Skeletal muscle cell (primary cell): ENCODE measurements around the gene MPL.
A peak's percentile ranks its signal among the peaks of the same experiment; 100 is the strongest.

Source experiments
- DNase-seq: peaks from one replicate; pipeline ENCODE4 v3.0.0-alpha.2; 2010; ENCODE audit warnings: low read depth
- H3K4me3 ChIP-seq: 2 replicates; pipeline ENCODE4 v1.5.1; 2011; ENCODE audit warnings: low read depth, mild to moderate bottlenecking, control low read depth, low read length, moderate library complexity

The MPL gene

DNA sequence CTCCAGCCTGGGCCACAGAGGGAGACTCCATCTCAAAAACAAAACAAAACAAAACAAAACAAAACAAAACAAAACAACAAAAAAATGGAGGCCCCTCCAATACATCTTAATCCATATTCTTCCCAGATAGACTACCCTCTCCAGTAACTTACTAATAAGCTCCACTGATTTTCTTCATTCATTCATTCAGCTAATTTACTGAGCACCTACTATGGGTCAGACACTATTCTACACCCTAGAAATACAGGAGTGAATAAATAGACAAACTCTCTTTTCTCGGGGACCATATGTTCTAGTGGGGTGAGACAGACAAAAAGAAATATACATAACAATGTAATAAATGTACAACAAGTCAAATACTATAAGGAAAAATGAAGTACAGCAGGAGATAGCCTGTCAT lies 13.4 kb downstream of the MPL start:
- DNase-seq, result no peak
- H3K4me3 ChIP-seq, result no peak overlapping the region

DNA sequence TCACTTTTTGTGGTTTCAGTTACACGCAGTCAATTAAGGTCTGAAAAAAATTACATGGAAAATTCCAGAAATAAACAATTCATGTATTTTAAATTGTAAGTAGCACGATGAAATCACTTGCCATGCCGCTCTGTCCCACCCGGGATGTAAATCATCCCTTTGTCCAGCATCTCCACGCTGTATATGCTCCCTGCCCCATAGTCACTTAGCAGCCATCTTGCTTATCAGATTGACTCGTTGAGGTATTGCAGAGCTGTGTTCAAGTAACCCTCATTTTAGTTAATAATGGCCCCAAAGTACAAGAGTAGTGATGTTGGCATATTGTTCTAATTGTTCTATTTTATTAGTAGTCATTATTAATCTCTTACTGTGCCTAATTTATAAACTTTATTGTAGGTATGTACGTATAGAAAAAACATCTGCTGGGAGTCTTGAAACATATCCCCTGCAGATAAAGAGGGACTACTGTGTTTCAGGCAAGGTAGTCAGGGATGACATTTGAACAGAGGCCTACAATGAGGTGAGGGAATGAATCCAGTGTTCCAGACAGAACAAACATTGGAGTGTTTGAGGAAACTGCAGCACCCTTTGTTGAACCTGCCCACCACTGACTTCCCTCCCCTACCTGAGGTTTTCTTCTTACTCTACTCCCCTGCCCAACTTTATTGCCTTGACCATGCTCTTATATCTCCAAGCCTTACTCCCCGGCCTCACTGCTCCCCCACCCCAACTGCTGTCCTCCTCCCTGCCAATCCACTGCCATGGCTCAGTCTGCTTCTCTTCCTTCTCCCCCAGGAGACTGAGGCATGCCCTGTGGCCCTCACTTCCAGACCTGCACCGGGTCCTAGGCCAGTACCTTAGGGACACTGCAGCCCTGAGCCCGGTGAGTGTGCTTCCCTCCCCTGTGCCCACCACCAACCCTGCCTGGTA lies 14.1 kb downstream of the MPL start:
- H3K4me3 ChIP-seq, result no peak overlapping the region
- no peak for DNase-seq

DNA sequence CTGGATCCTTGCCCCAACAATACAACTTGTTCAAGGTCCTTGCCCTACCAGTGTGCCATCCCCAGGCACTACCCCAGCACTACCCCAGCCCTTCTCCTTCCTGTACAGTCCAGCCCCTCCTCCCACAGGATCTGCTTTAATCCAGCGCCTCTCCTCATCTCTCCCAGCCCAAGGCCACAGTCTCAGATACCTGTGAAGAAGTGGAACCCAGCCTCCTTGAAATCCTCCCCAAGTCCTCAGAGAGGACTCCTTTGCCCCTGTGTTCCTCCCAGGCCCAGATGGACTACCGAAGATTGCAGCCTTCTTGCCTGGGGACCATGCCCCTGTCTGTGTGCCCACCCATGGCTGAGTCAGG lies 14.7 kb downstream of the MPL start:
- no peak for DNase-seq

DNA sequence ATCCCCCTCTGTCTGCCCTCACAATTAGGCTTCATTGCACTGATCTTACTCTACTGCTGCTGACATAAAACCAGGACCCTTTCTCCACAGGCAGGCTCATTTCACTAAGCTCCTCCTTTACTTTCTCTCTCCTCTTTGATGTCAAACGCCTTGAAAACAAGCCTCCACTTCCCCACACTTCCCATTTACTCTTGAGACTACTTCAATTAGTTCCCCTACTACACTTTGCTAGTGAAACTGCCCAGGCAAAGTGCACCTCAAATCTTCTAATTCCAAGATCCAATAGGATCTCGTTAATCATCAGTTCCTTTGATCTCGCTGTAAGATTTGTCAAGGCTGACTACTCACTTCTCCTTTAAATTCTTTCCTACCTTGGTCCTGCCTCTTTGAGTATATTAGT lies 15.3 kb downstream of the MPL start:
- DNase-seq, result no peak

More for the DNA sequence above, 14.7 kb downstream of the MPL start:
- H3K4me3 ChIP-seq, result no peak overlapping the region

DNA sequence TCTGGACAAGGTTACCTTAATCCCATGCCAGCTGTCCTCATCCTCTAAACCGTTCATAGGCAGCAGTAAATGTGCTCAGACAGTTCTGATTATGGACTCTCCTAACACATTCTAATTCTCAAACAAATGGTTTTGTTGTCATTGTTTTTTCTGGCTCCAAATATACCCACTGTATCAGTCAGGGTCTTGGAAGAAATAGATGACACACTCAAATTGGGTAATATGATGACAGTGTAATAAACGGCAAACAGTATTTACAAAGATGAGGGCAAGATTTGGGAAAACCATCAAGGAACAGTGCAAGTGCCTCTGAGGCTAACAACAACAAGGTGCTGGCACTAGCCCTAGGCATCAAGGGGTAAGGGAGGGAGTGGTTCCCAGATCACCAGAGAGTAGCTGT lies 16.9 kb downstream of the MPL start:
- no peak for DNase-seq
- no peak overlapping the region for H3K4me3 ChIP-seq

More for the DNA sequence above, 15.3 kb downstream of the MPL start:
- H3K4me3 ChIP-seq, result no peak overlapping the region

DNA sequence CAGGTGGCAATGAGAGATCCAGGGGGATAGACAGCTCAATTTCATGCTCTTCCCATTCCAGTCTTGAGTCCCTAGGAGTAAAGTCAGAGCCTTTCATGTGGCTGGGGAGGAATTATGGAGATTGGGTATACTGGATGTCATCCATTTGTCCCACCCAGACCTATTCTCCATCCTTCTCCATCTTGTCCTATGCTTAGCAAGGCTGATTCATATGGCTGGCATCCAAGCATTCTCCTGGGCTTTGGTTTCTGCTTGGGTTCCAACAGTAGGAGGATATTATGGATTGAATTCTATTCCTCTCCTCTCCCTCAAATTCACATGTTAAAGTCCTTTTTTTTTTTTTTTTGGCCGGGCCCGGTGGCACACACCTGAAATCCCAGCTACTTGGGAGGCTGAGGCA lies 17.3 kb downstream of the MPL start:
- no peak for DNase-seq
- H3K4me3 ChIP-seq, result no peak overlapping the region

DNA sequence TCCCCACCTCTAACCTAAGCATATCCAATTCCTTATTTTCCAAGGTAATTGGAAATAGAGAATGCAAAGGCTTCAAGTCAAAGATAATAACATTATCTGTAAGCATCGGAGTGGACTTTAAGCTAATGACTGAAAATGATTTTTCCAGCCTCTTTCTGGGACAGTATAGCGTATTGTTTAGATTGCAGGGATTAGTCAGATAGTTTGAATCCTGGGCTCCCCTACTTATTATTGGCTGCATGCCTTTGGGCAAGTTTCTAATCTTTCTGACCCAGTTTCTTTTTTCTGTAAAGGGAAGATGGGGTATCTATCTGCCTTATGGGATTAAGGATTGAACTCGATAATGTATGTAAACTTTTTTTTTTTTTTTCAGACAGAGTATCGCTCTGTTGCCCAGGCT lies 19.6 kb downstream of the MPL start:
- H3K4me3 ChIP-seq, result no peak overlapping the region
- no peak for DNase-seq

DNA sequence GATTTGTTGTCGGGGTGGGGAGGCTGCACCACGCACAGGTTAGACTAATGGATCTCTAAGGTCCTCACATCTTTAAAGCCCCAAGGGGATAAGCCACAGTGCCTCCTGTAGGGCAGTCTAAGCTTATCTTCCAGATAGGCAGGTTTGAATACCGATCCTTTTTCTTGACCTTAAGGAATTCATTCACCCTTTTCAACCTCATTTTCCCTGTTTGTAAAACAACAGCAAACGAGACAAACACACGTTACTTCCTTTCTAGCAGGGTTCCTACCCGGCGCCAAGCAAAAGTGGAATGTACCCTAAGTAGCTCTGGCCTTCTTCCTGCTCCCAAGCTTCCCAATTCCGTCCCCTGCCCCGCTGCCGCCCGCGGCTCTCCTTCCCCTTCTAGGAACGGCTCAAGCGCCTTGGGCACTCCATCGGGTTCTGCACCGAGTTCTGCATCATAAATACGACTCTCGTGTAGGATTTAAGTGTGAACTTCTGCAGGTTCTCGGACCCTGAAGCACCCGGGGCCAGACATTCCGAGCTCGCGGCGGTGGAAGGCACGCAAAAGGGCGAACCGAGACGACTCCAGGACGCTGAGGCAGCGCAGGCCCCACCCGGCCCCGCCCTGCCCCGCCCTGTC lies 20.6 kb downstream of the MPL start:
- DNase-seq, result no peak
- peak overlapping the region; percentile 63 for H3K4me3 ChIP-seq

DNA sequence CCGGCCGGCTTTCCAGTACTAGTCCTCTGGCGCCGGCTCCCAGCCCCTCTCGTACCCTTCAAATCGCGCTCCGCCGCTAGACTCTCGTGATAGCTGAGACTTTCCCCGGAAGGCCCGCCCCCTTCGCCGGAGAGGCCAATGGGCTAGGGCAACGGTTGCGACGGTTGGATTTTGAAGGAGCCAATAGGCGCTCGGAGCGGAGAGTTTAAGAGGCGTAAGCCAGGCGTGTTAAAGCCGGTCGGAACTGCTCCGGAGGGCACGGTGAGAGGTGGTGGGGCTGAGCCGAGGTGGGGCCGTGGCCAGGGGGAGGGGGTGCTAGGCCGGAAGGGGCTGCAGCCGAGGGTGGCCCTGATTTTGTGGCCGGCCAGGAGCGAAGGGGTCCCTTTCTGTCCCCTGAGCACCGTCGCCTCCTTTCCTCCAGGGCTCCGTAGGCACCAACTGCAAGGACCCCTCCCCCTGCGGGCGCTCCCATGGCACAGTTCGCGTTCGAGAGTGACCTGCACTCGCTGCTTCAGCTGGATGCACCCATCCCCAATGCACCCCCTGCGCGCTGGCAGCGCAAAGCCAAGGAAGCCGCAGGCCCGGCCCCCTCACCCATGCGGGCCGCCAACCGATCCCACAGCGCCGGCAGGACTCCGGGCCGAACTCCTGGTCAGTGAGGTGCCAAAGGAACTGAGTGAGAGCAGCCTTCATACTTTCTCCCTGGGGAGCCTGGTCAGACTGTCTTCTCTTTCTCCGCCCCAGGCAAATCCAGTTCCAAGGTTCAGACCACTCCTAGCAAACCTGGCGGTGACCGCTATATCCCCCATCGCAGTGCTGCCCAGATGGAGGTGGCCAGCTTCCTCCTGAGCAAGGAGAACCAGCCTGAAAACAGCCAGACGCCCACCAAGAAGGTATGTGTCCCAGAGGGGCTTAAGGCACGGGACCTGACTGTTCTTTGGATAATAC lies 21.4 kb downstream of the MPL start, which contains the start of gene CDC20:
Gene CDC20 (plus strand): TSS at position 236 of the 948 bp plus-strand sequence. CDS start 235 bp downstream, at position 471.
- H3K4me3 ChIP-seq, result peak within 1 kb of the TSS; percentile 63

DNA sequence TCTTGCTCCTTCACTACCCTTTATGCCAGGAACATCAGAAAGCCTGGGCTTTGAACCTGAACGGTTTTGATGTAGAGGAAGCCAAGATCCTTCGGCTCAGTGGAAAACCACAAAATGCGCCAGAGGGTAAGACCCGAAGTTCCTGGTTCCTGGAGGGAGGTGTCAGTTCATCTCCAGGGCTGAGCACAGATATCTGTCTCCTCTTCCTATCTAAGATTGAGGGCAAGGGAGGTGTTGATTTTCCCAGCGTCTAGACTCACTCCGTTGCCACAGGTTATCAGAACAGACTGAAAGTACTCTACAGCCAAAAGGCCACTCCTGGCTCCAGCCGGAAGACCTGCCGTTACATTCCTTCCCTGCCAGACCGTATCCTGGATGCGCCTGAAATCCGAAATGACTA lies 22.1 kb downstream of the MPL start:
- peak overlapping the region; percentile 63 for H3K4me3 ChIP-seq
- no peak for DNase-seq

More for the DNA sequence above, 21.4 kb downstream of the MPL start, which contains the start of gene CDC20:
- peak; percentile 74 for DNase-seq

DNA sequence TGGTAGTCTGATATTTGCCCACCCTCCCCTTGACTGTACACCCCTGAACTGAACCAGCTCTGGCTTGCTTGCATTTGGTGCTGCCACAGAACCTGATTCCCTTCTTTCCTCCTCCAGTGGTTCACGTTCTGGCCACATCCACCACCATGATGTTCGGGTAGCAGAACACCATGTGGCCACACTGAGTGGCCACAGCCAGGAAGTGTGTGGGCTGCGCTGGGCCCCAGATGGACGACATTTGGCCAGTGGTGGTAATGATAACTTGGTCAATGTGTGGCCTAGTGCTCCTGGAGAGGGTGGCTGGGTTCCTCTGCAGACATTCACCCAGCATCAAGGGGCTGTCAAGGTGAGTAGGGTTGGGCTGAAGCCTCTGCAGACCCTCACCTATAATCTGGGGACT lies 23.0 kb downstream of the MPL start:
- no peak for DNase-seq
- H3K4me3 ChIP-seq, result no peak overlapping the region

DNA sequence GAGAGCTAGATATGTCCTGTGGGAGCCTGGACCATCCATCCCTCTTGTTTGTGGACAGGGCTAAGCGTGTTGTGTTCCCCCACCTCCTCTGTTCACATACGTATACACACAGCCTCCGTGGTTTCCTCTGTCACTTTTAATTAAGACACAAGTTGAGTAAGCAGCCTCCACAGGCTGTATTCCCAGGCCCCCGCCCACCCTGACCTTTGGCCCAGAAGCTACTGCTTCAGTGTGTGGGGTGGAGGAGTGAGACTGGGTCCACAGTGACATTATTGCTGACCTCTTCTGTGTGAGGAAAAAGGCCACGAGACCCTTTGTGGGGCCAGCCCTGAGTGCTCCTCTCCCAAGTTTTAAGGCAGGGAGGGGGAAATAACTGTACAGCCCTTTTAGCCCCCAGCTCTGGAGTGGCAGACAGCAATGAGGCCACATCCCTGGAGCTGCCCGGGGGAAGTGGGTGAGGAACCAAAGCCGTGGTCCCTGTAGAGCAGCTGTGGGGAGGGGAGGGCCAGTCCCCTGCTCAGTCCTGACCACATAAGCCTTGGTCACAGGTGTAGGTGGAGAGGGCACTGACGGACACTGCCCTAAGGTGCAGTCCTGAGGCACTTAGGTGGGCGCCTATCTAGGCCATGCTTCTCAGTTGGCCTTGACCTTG lies 25.8 kb downstream of the MPL start:
- DNase-seq, result no peak
- no peak overlapping the region for H3K4me3 ChIP-seq

DNA sequence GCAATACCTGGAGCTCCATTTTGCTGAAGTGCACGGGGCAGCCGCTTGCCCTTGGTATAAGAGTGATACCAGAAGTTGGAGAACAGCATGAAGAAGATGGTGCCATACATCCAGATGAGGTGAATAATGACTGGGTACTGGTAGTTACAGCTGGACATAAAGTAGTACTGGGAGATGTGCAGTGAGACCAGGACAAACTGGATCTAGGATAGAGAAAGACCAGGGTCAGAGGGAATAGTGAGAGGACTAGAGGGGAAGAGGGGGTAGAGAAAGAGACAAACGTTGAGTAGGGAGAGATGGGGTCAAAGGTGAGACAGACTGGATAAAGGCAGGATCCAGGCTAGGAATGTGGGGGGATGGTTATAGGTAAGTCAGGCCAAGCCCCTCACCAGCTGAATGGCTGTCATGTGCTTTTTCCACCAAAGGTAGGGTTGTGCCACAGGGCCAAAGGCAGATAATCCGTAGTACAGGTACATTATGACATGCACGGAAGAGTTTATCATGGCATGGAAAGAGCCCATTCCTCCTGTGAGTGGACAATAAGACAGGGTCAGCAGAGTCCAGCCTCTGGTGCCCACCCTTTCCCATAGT lies 26.4 kb downstream of the MPL start:
- no peak overlapping the region for H3K4me3 ChIP-seq
- DNase-seq, result no peak

DNA sequence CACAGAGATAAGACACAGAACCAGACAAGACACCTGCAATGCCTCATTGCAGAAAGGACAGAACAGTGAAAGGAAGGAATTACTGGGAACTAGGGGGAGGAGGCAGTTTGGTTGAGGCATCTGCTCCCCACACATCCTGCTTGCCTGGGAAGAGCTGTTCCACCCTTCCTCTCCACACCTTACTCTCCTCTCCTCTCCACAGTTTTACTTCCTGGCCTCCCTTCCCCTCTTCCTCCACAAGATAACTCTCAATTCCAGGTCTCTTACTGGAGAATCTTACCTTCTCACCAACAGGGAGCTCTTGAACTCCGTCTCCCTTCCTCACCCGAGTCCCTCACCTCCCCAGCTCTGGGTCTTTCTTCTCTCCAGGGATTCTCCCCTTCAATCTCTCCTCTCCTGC lies 28.1 kb downstream of the MPL start:
- no peak overlapping the region for H3K4me3 ChIP-seq
- no peak for DNase-seq

DNA sequence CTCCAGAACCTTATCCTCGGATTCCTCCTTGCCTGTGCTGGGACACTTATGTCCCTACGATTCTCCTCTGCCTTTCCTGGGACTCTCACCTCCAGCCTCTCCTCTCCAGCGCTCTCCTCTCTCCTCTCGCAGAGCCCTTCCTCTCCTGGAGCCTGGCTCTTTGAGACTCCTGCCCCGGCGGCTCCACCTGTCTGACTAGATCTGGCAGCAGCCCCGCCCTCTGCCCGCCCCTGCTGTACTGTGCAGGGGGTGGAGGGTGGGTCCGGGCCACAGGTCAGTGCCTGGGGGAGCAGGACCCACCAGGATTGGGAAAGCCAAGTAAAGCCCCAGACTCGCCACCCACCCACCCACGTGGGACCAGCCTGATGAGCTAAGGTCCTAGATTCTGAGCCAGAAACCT lies 28.6 kb downstream of the MPL start:
- no peak for DNase-seq
- peak overlapping the region; percentile 84 for H3K4me3 ChIP-seq

DNA sequence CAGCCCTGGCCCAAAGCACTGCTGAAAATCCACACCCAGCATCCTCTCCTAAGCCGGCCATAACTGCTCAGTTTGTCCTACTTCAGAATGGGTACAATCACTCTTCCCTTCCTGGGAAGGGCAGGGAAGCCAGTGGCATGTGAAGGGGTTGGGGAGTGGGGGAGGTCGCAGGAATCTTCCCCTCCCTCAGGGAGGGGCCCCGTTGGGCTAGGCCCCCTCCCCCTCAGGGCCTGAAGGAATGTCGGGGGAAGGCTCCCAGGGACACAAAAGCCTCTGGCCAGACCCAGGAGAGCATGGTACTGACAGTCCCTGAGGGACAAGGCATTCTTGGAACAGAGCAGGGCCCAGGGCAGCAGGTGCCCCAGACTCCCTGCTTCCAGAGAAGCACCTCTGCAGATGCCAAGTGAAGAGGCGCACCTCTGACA lies 29.0 kb downstream of the MPL start:
- no peak for DNase-seq
- peak overlapping the region; percentile 84 for H3K4me3 ChIP-seq

DNA sequence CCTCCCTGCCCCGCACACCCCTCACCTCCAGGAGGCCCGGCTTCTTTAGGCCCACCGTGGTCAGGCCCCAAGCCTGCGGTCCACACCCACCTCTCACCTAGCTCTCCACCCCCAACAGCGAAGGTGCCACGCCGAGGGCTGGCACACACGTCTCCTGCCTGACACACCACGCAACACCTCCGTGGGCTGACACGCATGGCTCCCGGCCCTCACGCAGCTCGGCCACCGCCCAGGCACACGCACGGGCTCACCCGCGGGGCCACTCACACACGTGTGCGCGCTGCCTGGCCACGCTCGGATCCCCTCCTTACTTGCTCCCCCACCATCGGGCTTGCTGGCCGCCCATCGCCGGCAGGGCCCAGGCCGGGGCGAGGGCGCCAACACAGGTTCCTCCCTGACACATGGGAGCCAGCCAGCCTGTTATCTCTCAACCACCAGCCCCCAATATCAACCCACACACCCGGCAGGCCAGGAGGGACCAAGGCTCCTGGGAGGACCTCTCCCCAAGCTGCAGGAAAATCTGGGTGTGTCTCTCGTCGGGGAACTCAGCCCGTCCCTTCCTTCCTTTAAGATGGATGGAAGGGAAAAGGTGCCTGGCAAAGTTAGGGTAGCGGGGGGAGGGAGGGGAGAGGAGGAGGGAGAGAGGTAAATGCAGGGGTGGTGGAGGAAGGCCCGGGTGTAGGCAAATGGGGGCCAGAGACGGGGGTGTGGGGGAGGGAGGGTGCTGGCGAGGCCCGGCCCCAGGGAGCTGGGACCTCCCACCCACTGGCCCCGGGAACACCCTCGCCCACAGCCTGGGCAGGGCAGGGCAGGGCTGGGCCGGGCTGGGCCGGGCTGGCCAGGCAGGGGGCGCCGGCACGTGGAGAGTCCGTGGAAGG lies 29.6 kb downstream of the MPL start:
- peak overlapping the region; percentile 84 for H3K4me3 ChIP-seq
- DNase-seq, result no peak
